Epithelial cell of prostate (primary cell): ENCODE measurements around the gene ZBTB43.

Source experiments
- DNase-seq: peaks from one replicate; pipeline ENCODE4 v3.0.0-alpha.2; 2011; ENCODE audit warnings: low read depth, low spot score
- H3K27ac ChIP-seq: fragments of 450-650 bp; 2 replicates; pipeline ENCODE4 v1.5.1; 2017; ENCODE audit warnings: mild to moderate bottlenecking

The ZBTB43 gene

DNA sequence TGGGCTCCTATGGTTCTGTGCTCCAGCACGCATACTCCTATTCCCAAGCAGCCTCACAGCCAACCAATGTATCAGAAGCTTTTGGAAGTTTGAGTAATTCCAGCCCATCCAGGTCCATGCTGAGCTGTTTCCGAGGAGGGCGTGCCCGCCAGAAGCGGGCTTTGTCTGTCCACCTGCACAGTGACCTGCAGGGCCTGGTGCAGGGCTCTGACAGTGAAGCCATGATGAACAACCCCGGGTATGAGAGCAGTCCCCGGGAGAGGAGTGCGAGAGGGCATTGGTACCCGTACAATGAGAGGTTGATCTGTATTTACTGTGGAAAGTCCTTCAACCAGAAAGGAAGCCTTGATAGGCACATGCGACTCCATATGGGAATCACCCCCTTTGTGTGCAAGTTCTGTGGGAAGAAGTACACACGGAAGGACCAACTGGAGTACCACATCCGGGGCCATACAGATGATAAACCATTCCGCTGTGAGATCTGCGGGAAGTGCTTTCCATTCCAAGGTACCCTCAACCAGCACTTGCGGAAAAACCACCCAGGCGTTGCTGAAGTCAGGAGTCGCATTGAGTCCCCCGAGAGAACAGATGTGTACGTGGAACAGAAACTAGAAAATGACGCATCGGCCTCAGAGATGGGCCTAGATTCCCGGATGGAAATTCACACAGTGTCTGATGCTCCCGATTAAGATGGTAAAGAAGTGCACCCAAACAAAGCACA lies 75.5 kb downstream of the ZBTB43 start:
- H3K27ac ChIP-seq = no peak overlapping the region
- no peak for DNase-seq

DNA sequence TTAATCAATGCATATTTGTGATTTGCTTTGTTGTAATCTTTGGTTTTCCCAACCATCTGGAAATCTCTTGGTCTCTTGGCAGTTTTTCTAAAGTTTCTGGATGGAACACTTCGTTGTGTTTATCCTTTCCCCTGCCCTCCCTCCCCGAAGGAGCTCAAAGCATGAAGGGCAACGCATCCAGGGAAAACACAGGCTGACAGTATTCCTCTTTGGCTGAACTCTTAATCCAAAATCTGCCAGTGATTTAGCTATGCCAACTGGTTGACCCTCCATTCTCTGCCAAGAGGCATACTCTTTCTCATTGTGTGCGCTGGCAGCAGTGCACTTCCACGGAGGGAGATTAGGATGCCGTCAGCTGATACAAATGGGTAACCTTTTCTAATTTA lies 76.1 kb downstream of the ZBTB43 start:
- DNase-seq = no peak
- H3K27ac ChIP-seq = no peak overlapping the region

DNA sequence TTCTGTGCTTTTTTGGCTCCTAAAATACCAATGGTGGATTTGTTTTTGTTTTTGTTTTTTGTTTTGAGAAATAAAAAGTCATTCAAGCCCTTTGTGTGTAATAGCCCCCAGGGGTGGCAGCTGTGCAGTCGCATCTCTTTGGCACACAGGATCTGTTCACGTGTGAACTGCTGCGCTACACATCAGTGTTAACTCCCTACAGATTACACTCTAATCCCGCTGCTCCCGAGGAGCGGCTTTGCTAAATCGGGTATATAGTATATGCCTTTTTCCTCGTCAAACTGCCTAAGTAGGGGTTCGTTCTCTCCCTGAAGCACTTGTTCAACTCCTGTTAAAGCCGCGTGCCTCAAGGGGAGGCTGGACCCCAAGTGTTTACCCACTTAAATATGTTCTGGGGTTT lies 77.9 kb downstream of the ZBTB43 start:
- no peak for DNase-seq
- no peak overlapping the region for H3K27ac ChIP-seq

DNA sequence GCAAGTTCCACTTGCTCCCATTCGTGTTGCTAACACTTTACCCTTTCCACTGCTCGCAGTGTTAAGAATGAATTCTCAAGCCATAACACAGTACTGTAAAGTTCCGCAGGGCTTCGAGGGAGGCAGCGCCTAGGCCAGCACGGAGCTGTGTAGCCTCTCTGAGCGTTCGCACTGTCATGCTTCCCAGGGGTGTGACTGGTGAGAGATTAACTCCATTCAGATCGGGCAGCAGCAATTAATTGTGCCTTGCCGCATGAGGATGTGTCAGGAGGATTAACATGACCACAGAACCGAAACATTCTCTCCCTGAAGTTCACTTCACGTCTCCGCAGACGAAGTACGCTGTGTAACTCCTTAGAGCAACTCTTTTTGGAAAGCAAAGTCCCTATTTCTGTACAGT lies 78.8 kb downstream of the ZBTB43 start:
- no peak for DNase-seq
- no peak overlapping the region for H3K27ac ChIP-seq

DNA sequence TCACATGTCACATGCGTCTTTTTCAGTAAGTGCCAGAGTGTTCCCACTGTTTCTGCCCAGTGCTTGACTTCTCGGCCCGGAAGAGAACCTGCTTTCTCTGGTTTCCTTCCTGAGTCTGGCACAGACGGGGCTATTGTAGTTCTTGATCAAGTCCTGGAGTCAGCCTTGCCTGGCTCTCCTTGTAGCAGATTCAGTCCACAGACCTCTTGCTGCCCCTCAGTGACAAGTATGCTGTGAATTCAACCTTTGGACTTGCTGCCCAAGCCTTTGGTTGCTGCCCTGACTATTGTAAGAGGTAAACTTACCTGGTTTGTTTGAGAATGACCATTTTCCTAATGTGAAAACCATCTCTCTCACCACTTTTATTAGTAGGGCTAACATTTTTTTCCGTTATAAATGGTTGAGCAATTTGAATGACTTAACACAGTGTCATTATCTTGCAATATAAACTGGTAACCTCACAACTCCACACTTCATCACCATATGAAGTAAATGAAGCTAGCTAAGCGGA lies 80.3 kb downstream of the ZBTB43 start:
- no peak for DNase-seq
- no peak overlapping the region for H3K27ac ChIP-seq

DNA sequence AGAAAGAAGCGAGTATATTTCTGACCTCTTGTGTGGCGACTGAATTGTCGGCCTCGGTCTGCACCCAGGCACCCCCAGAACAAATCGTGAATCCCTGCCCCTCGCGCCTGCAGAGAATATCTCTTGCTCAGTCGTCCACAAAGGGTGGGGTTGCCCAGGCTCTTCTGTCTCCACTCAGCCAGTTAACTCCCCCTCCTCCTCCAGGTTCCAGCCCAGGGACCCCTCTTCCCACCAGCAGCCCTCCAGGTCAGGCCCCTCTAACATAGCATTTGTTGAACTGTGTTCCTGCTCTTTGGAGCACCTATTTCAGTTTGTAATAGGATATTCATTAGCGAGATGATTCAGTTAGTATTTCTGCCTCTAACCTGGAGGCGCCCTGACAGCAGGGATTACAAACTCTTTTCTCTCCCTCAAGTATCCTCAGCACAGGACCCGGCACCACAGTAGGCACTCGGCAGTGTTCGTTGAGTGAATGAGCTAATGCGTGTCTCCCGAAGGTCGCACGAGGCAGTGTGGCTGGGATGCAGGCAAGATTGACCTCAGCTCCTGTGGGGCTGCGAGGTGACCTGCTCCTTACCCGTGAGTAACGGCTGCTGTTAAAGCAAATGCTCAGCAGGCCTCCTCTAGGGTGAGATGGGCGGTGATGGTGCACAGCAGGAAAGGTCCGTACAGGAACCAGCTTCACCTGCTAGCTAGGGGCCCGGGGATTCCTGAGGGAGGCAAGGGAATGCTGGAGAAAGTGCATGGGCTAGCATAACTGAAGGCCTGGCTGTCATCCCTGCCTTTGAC lies 81.4 kb downstream of the ZBTB43 start:
- DNase-seq = no peak
- H3K27ac ChIP-seq = no peak overlapping the region

DNA sequence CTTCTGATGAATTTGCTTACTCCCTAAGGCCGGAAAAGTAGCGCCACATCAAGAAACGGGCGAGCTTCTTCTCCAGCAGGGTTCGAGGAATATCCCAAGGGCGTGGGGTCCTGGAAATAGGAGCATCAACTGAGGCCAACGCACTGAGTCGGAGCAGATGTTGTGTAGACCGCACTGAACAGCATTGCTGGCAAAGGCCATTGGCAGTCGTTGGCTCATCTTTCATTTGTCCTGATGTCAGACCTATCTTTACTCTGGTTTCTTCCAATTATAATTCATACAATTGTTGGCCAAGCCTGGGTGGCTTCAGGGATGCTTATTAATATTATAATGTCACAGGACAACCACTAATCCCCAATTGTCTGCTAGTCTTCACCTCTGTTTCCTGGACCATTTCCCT lies 82.1 kb downstream of the ZBTB43 start:
- no peak overlapping the region for H3K27ac ChIP-seq
- no peak for DNase-seq
